Ovary (tissue), 9 donors: ENCODE results near the gene CCDC80. TPM values are rescaled to one million over a fixed set of nuclear protein-coding genes. Genes with fewer than 3 reads are reported as not detected.

Experiments used
- DNase-seq, 5 donors: peaks; one replicate each; pipeline ENCODE4 v3.0.0-alpha.2; 2019 to 2020
- H3K27ac ChIP-seq, 2 donors: fragments of 200-600 bp; one replicate each; pipeline versions ENCODE4 v1.5.1 to v1.8.0; 2019 to 2022
- H3K27me3 ChIP-seq: fragments of 200-600 bp; one replicate; pipeline ENCODE4 v1.8.0; 2022
- H3K36me3 ChIP-seq: fragments of 200-600 bp; sonication (generic); one replicate; pipeline ENCODE4 v1.5.1; 2019
- H3K4me1 ChIP-seq: one replicate; pipeline ENCODE4 v1.8.1; 2013; ENCODE audit warnings: mild to moderate bottlenecking, moderate library complexity; ENCODE audit not compliant: insufficient read depth
- H3K4me3 ChIP-seq: fragments of 200-600 bp; sonication (generic); one replicate; pipeline ENCODE4 v1.5.1; 2017
- H3K9me3 ChIP-seq, 2 donors: fragments of 200-600 bp in 1 of 2; sonication (generic) in 1 of 2; one replicate each; pipeline versions ENCODE4 v1.5.1 to v1.8.1; 2013 to 2019; ENCODE audit warnings: mild to moderate bottlenecking in 1 of 2, moderate library complexity in 1 of 2
- CTCF ChIP-seq, 3 donors: fragments of 450-650 bp in 2 of 3; fragments of 200-600 bp in 1 of 3; IDR thresholded peaks; one replicate each; pipeline versions ENCODE4 v1.5.1 to v1.8.0; 2016 to 2022; ENCODE audit warnings: antibody characterized with exemption in 3 of 3, mild to moderate bottlenecking in 1 of 3
- EP300 ChIP-seq: sonication (generic); formaldehyde crosslinking; IDR thresholded peaks from one replicate; pipeline ENCODE4 v1.6.1; 2017; ENCODE audit warnings: antibody characterized with exemption
- POLR2A ChIP-seq: fragments of 450-650 bp; IDR thresholded peaks from one replicate; pipeline ENCODE4 v1.6.1; 2017; ENCODE audit warnings: antibody characterized with exemption, mild to moderate bottlenecking, moderate library complexity
- WGBS, 3 donors: extraction: QIAGEN DNeasy Blood & Tissue Kit in 1 of 3; methylation state at CpG; one replicate each; pipeline versions ENCODE4 v1.1.5 to v1.1.7; 2013 to 2017; 5-methylcytosine and 5-hydroxymethylcytosine counted together
- intact Hi-C, 4 donors: fragments of 100-400 bp; cut with DNase I; formaldehyde crosslinking; loops; one replicate each; pipeline versions ENCODE4 v1.11.0 to v1.15.1; 2022 to 2023
- polyA plus RNA-seq, 2 donors: library from polyadenylated mRNA; stranded (reverse); fragments of 200-250 nt in 1 of 2; fragments of 350-450 nt in 1 of 2; fragmentation: Illumina TruSeq in 1 of 2; extraction: RNeasy Lipid Tissue Mini Kit (QIAGEN cat#74804) in 1 of 2; gene quantifications; one replicate each; pipeline ENCODE4 v1.2.3, GENCODE V29; 2013 to 2014
- total RNA-seq, 7 donors: library from RNA; depleted of rRNA in 2 of 7; stranded (reverse); fragments of >200 nt in 2 of 7; fragmentation: NEBNext Ultra II Directional in 3 of 7; extraction: Animal tissue kit (Norgen Biotek cat#: 25700) in 3 of 7; gene quantifications; one replicate each; pipeline versions ENCODE4 v1.1.0 to v1.2.4, GENCODE V29; 2016 to 2023
- donor health status: DM: no; HTN: no; CAD: no; lungs with moderate emphysema.
- donor health status: DM: no; HTN: no; CAD: no.
- donor health status: Bipolar disorder and iron deficiency.
- donor health status: DM: yes; HTN: yes; CAD: no.
- donor health status: DM: no; HTN: no; CAD: no.
- donor health status: DM: yes; HTN: yes; CAD: no.

Gene CCDC80
- total and polyA plus RNA-seq, 9 donors: 13.2 to 539 (median 92.2) TPM

- 89 to 96% (median 92%) methylated on average over 1 of the region's 1 CpG for WGBS, 3 donors
- H3K4me3 ChIP-seq: no peak overlapping the region
- H3K4me1 ChIP-seq: peaks cover 7% of the 10 kb centered on the region
Observed at GRCh38 chr3:112555535-112556170, 85.3 kb downstream of the CCDC80 start.

DNA sequence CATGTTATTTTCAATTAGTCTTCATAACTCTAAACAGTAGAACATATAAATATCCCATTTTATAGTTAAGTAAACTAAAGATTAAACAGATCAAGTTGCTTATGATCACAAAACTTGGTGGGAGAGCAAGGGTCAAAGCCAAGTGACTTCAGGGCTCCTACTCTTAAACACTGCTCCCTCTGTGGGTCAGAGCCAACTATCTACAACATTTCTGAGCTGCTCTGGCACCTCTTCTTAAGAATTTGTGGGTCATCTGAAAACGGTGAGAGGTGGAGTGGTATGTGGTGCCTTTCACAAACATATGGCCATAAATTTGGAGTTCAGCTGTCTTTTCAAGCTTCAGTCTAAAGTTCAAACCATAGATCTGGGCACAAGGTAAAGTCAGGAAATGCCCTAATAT lies 90.1 kb downstream of the CCDC80 start:
- no peak overlapping the region for H3K27ac ChIP-seq
- WGBS, 3 donors: 13 to 33% (median 18%) methylated on average over 1 of the region's 1 CpG
- H3K4me1 ChIP-seq: peaks cover 3% of the 10 kb centered on the region
- no peak for DNase-seq
- H3K27me3 ChIP-seq: no peaks in the 10 kb centered on the region
- TF ChIP-seq EP300 (no peak), POLR2A (no peak), CTCF (IDR thresholded peaks at IDR 0.05) (no peak)
- H3K4me3 ChIP-seq: no peak overlapping the region
- no peaks in the 10 kb centered on the region for H3K36me3 ChIP-seq
- intact Hi-C loops: no loop called here
- H3K9me3 ChIP-seq: no peaks in the 10 kb centered on the region

More at GRCh38 chr3:112555535-112556170, 85.3 kb downstream of the CCDC80 start:
- Histone ChIP-seq H3K27ac (no peak overlapping the region), H3K27me3 (no peaks in the 10 kb centered on the region), H3K36me3 (no peaks in the 10 kb centered on the region), H3K9me3 (no peaks in the 10 kb centered on the region)
- TF ChIP-seq POLR2A: no peak
- TF ChIP-seq CTCF (IDR thresholded peaks at IDR 0.05): no peak
- TF ChIP-seq EP300: no peak
- intact Hi-C loops: no loop called here
- DNase-seq: no peak

Other genes starting within 250 kb of the CCDC80 start
- under 1 TPM in 3 of 7 donors, not detected in 4; 0.10 to 0.48 (median 0.17) TPM for gene BTLA, start 141.7 kb downstream of the CCDC80 start, total RNA-seq
- gene BTLA, start 141.7 kb downstream of the CCDC80 start, polyA plus RNA-seq: under 1 TPM; 0.04 to 0.38 TPM
- 10 to 100 TPM; 28.4 to 52.4 (median 40.7) TPM for gene ATG3, start 79.2 kb downstream of the CCDC80 start, total RNA-seq
- gene ATG3, start 79.2 kb downstream of the CCDC80 start, polyA plus RNA-seq: 10 to 100 TPM; 38.4 to 59.4 TPM
- gene SLC35A5, start 79.1 kb downstream of the CCDC80 start, total RNA-seq: 10 to 100 TPM; 24.9 to 41.4 (median 28.2) TPM
- gene SLC35A5, start 79.1 kb downstream of the CCDC80 start, polyA plus RNA-seq: 10 to 100 TPM; 21.8 to 44.8 TPM
- gene CD200R1L, start 205.7 kb upstream of the CCDC80 start, total RNA-seq: not detected
- gene CD200R1L, start 205.7 kb upstream of the CCDC80 start, polyA plus RNA-seq: not detected